CD4-positive, alpha-beta T cell treated with Interleukin-12 subunit alpha and Interleukin-12 subunit beta, for 1 hour (primary cell): Measurements from ENCODE around the gene NRXN3.

Source experiments
- DNase-seq: peaks from one replicate; pipeline ENCODE4 v3.0.0-alpha.2; 2020

NRXN3 gene

GRCh38 chr14:79820866-79821535, 1650.8 kb downstream of the NRXN3 start:
- DNase-seq: no peak

GRCh38 chr14:79822034-79822433, 1651.9 kb downstream of the NRXN3 start:
- no peak for DNase-seq

- no peak for DNase-seq
Observed at GRCh38 chr14:79825046-79825521, 1654.9 kb downstream of the NRXN3 start.

- no peak for DNase-seq
Observed at GRCh38 chr14:79826362-79826761, 1656.2 kb downstream of the NRXN3 start.

- DNase-seq: no peak
Observed at GRCh38 chr14:79829405-79830166, 1659.4 kb downstream of the NRXN3 start.

GRCh38 chr14:79831195-79831892, 1661.2 kb downstream of the NRXN3 start:
- DNase-seq: no peak

GRCh38 chr14:79833781-79834180, 1663.6 kb downstream of the NRXN3 start:
- DNase-seq: no peak

GRCh38 chr14:79834868-79835267, 1664.7 kb downstream of the NRXN3 start:
- no peak for DNase-seq

GRCh38 chr14:79836577-79836976, 1666.4 kb downstream of the NRXN3 start:
- DNase-seq: no peak

GRCh38 chr14:79837699-79838098, 1667.5 kb downstream of the NRXN3 start:
- DNase-seq: no peak

GRCh38 chr14:79840103-79840502, 1669.9 kb downstream of the NRXN3 start:
- no peak for DNase-seq

GRCh38 chr14:79840831-79841230, 1670.7 kb downstream of the NRXN3 start:
- no peak for DNase-seq

GRCh38 chr14:79841433-79841832, 1671.3 kb downstream of the NRXN3 start:
- no peak for DNase-seq

- no peak for DNase-seq
Observed at GRCh38 chr14:79842270-79842669, 1672.1 kb downstream of the NRXN3 start.

- no peak for DNase-seq
Observed at GRCh38 chr14:79852950-79853744, 1683.0 kb downstream of the NRXN3 start.

GRCh38 chr14:79855789-79856188, 1685.6 kb downstream of the NRXN3 start:
- no peak for DNase-seq

GRCh38 chr14:79856381-79856780, 1686.2 kb downstream of the NRXN3 start:
- no peak for DNase-seq

GRCh38 chr14:79861111-79861510, 1690.9 kb downstream of the NRXN3 start:
- no peak for DNase-seq

GRCh38 chr14:79862045-79862444, 1691.9 kb downstream of the NRXN3 start:
- no peak for DNase-seq

GRCh38 chr14:79871136-79871535, 1701.0 kb downstream of the NRXN3 start:
- no peak for DNase-seq

GRCh38 chr14:79878229-79878628, 1708.1 kb downstream of the NRXN3 start:
- DNase-seq: no peak

GRCh38 chr14:79878785-79879184, 1708.6 kb downstream of the NRXN3 start:
- DNase-seq: no peak

GRCh38 chr14:79881299-79881698, 1711.1 kb downstream of the NRXN3 start:
- DNase-seq: no peak
